HepG2 (cell line): ENCODE results near the gene NELL1.

Experiments
- EZH2 ChIP-seq: conservative IDR thresholded peaks from 2 replicates; pipeline ENCODE4 v1.6.1; 2012; ENCODE audit warnings: mild to moderate bottlenecking, low read depth, low read length, moderate library complexity
- JUNB ChIP-seq: sonication (generic); formaldehyde crosslinking; IDR thresholded peaks from 2 replicates; pipeline ENCODE4 v1.8.0; 2022; ENCODE audit warnings: missing genetic modification reagents, mild to moderate bottlenecking, borderline replicate concordance
- MTF1 ChIP-seq: sonication (generic); formaldehyde crosslinking; IDR thresholded peaks from 2 replicates; pipeline ENCODE4 v1.5.0; 2020; ENCODE audit warnings: missing genetic modification reagents
- NFE2 ChIP-seq: sonication (generic); formaldehyde crosslinking; IDR thresholded peaks from 2 replicates; pipeline ENCODE4 v1.4.0; 2020; ENCODE audit warnings: missing genetic modification reagents
- TF ChIP-seq, protein P1 (sequence below): sonication (generic); formaldehyde crosslinking; IDR thresholded peaks from 2 replicates; pipeline ENCODE4 v1.5.0; 2020; ENCODE audit warnings: mild to moderate bottlenecking, missing genetic modification reagents, moderate library complexity

DNA sequence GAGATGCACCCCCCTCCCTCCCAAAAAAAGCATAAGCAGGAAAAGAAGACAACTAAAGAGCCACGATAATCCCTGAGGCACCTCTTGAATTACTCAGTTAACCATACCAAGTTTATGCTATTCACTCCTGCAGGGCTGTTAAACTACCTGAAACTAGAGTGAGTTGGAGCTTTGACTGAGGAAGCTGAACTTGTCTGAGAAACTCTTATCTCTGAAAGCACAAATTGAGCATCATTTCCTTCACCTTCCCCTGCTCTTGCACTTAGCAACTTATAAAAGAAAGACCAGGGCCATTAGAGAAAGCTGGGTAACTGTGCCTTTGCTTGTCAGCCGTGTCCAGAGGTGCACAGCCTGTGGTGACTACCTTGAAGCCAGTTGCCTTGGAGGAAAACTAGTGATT is 745.6 kb downstream of the NELL1 start:
- TF ChIP-seq JUNB (no peak), MTF1 (CRISPR knock-in tag) (no peak), NFE2 (CRISPR knock-in tag) (no peak), EZH2 (no peak)
- TF ChIP-seq, protein P1, sequence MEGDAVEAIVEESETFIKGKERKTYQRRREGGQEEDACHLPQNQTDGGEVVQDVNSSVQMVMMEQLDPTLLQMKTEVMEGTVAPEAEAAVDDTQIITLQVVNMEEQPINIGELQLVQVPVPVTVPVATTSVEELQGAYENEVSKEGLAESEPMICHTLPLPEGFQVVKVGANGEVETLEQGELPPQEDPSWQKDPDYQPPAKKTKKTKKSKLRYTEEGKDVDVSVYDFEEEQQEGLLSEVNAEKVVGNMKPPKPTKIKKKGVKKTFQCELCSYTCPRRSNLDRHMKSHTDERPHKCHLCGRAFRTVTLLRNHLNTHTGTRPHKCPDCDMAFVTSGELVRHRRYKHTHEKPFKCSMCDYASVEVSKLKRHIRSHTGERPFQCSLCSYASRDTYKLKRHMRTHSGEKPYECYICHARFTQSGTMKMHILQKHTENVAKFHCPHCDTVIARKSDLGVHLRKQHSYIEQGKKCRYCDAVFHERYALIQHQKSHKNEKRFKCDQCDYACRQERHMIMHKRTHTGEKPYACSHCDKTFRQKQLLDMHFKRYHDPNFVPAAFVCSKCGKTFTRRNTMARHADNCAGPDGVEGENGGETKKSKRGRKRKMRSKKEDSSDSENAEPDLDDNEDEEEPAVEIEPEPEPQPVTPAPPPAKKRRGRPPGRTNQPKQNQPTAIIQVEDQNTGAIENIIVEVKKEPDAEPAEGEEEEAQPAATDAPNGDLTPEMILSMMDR (CRISPR knock-in tag) = no peak
